ENCODE results near the gene GPM6B. TPM values are rescaled to one million over a fixed set of nuclear protein-coding genes. Genes with fewer than 3 reads are reported as not detected.

GPM6B gene
- polyA plus RNA-seq, 1 donor from 2014 or later: 205 TPM

- Histone ChIP-seq H3K27ac (ENCODE audit: low read length) (no peak overlapping the region), H3K36me3 (ENCODE audit: insufficient read depth, low read length) (no peaks in the 10 kb centered on the region)
Observed at GRCh38 chrX:13780868-13781427, 35.9 kb downstream of the GPM6B start.

GRCh38 chrX:13778916-13779315, 38.0 kb downstream of the GPM6B start:
- no peak overlapping the region for H2AFZ ChIP-seq (ENCODE audit: low read depth, low read length)
- H3K9me3 ChIP-seq (ENCODE audit: low read length): no peaks in the 10 kb centered on the region
- H3K27ac ChIP-seq (ENCODE audit: low read length): no peak overlapping the region
- H4K20me1 ChIP-seq (ENCODE audit: insufficient read depth): no peaks in the 10 kb centered on the region
- H3K36me3 ChIP-seq (ENCODE audit: insufficient read depth, low read length): no peaks in the 10 kb centered on the region
- no peaks in the 10 kb centered on the region for H3K9me2 ChIP-seq (ENCODE audit: insufficient read depth, low read length)
- H3K4me2 ChIP-seq (ENCODE audit: low read length): no peak overlapping the region
- H3K4me3 ChIP-seq (ENCODE audit: low read length): no peak overlapping the region
- H3K79me2 ChIP-seq (replicated peaks; ENCODE audit: insufficient read depth, low read length): no peaks in the 10 kb centered on the region
- no peaks in the 10 kb centered on the region for H3K27me3 ChIP-seq (ENCODE audit: insufficient read depth, low read depth, low read length)
- no peak overlapping the region for H3K9ac ChIP-seq (ENCODE audit: low read length)
- no peaks in the 10 kb centered on the region for H3F3A ChIP-seq (ENCODE audit: insufficient read depth, low read length, poor library complexity, severe bottlenecking)
- TF ChIP-seq RAD21 (conservative IDR thresholded peaks at IDR 0.05) (no peak), POLR2AphosphoS5 (IDR thresholded peaks at IDR 0.05) (no peak), CTCF (IDR thresholded peaks at IDR 0.05; ENCODE audit: poor library complexity, severe bottlenecking) (no peak), EP300 (conservative IDR thresholded peaks at IDR 0.05; ENCODE audit: poor library complexity, severe bottlenecking) (no peak), SMC3 (conservative IDR thresholded peaks at IDR 0.05; ENCODE audit: poor library complexity) (no peak), EZH2 (IDR thresholded peaks at IDR 0.05; ENCODE audit: borderline replicate concordance, insufficient read depth, low read length, poor library complexity, severe bottlenecking) (no peak), TAF1 (IDR thresholded peaks at IDR 0.05; ENCODE audit: low read depth) (no peak), REST (IDR thresholded peaks at IDR 0.05; ENCODE audit: borderline replicate concordance) (no peak)

More at GRCh38 chrX:13780868-13781427, 35.9 kb downstream of the GPM6B start:
- Histone ChIP-seq H4K20me1 (ENCODE audit: insufficient read depth) (no peaks in the 10 kb centered on the region), H3K9me2 (ENCODE audit: insufficient read depth, low read length) (no peaks in the 10 kb centered on the region), H3K9ac (ENCODE audit: low read length) (no peak overlapping the region), H3K9me3 (ENCODE audit: low read length) (no peaks in the 10 kb centered on the region), H2AFZ (ENCODE audit: low read depth, low read length) (no peak overlapping the region), H3K4me2 (ENCODE audit: low read length) (no peak overlapping the region), H3K4me3 (ENCODE audit: low read length) (no peak overlapping the region), H3K79me2 (replicated peaks; ENCODE audit: insufficient read depth, low read length) (no peaks in the 10 kb centered on the region), H3K27me3 (ENCODE audit: insufficient read depth, low read depth, low read length) (no peaks in the 10 kb centered on the region), H3F3A (ENCODE audit: insufficient read depth, low read length, poor library complexity, severe bottlenecking) (no peaks in the 10 kb centered on the region)
- TF ChIP-seq REST (IDR thresholded peaks at IDR 0.05; ENCODE audit: borderline replicate concordance) (no peak), RAD21 (conservative IDR thresholded peaks at IDR 0.05) (no peak), CTCF (IDR thresholded peaks at IDR 0.05; ENCODE audit: poor library complexity, severe bottlenecking) (no peak), EP300 (conservative IDR thresholded peaks at IDR 0.05; ENCODE audit: poor library complexity, severe bottlenecking) (no peak)
